Bronchial epithelial cell (primary cell): ENCODE data around the gene GUCA2B. TPM values are rescaled to one million over a fixed set of nuclear protein-coding genes. Genes with fewer than 3 reads are reported as not detected.
A peak's percentile ranks its signal among the peaks of the same experiment; 100 is the strongest.

ENCODE experiments used
- DNase-seq: peaks from one replicate; pipeline ENCODE4 v3.0.0-alpha.2; 2010; ENCODE audit warnings: low read depth
- FAIRE-seq: peaks from 2 replicates; lab custom pipeline; 2011; peaks lifted over from hg19 to GRCh38; lab: Jason Lieb, UNC
- H3K27me3 ChIP-seq: 2 replicates; pipeline ENCODE4 v1.5.1; 2011; ENCODE audit warnings: low read length; ENCODE audit not compliant: control insufficient read depth, insufficient read depth
- H3K36me3 ChIP-seq: 2 replicates; pipeline ENCODE4 v1.5.1; 2011; ENCODE audit warnings: low read length; ENCODE audit not compliant: control insufficient read depth, insufficient read depth
- H3K4me3 ChIP-seq: 2 replicates; pipeline ENCODE4 v1.5.1; 2011; ENCODE audit warnings: mild to moderate bottlenecking, low read depth, low read length, control low read depth
- total RNA-seq: library from RNA; depleted of rRNA; stranded (reverse); fragments of >200 nt; gene quantifications from 2 replicates; pipeline ENCODE4 v1.2.1, GENCODE V29; 2014
- TF ChIP-seq, protein P1 (sequence below): IDR thresholded peaks from 2 replicates; pipeline ENCODE4 v1.5.1; 2011; ENCODE audit warnings: mild to moderate bottlenecking, moderate library complexity, low read length, control low read depth, inconsistent platforms; ENCODE audit not compliant: insufficient read depth, severe bottlenecking

GUCA2B gene
- total RNA-seq, 1 donor from 2014 or later: not detected

DNA sequence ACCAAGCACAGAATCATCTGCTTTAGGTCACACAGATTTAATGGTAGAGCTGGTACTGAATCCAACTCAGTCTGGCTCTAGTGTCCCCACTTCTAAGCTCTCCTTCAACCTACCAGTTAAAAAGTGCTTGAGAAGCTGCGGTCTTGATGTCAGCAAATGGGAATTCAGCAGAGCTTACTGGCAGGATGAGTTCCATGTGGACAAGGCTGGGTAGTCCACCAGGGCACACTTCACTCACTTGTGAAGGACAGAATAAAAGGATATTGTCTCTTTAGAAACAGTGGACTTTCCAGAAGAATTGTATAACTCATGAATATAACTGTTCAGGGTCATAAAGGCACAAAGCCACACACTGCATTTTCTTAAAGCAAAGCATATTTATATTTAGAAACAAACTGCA is 35.1 kb upstream of the GUCA2B start:
- TF ChIP-seq, protein P1, sequence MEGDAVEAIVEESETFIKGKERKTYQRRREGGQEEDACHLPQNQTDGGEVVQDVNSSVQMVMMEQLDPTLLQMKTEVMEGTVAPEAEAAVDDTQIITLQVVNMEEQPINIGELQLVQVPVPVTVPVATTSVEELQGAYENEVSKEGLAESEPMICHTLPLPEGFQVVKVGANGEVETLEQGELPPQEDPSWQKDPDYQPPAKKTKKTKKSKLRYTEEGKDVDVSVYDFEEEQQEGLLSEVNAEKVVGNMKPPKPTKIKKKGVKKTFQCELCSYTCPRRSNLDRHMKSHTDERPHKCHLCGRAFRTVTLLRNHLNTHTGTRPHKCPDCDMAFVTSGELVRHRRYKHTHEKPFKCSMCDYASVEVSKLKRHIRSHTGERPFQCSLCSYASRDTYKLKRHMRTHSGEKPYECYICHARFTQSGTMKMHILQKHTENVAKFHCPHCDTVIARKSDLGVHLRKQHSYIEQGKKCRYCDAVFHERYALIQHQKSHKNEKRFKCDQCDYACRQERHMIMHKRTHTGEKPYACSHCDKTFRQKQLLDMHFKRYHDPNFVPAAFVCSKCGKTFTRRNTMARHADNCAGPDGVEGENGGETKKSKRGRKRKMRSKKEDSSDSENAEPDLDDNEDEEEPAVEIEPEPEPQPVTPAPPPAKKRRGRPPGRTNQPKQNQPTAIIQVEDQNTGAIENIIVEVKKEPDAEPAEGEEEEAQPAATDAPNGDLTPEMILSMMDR: no peak
- Histone ChIP-seq H3K36me3 (no peaks in the 10 kb centered on the region), H3K27me3 (no peaks in the 10 kb centered on the region), H3K4me3 (no peak overlapping the region)
- DNase-seq: no peak
- FAIRE-seq: no peak

DNA sequence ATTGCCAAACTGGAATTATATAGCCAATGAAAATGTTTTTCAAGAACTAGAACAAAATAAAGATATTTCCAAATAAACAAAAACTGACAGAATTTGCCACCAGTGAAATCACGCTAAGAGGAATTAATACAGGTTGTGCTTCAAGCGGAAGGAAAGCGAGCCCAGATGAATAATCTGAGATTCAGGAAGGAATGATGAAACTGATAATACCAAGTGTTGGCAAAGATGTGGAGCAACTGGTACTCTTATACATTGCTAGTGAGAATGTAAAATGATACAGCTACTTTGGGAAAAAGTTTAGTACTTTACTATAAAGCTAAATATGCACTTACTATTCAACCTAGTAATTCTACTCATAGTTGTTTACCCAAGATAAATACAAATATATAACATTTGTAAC is 30.8 kb upstream of the GUCA2B start:
- Histone ChIP-seq H3K4me3 (no peak overlapping the region), H3K27me3 (peaks cover 3% of the 10 kb centered on the region), H3K36me3 (no peaks in the 10 kb centered on the region)
- FAIRE-seq: no peak
- DNase-seq: no peak
- TF ChIP-seq, protein P1: no peak

DNA sequence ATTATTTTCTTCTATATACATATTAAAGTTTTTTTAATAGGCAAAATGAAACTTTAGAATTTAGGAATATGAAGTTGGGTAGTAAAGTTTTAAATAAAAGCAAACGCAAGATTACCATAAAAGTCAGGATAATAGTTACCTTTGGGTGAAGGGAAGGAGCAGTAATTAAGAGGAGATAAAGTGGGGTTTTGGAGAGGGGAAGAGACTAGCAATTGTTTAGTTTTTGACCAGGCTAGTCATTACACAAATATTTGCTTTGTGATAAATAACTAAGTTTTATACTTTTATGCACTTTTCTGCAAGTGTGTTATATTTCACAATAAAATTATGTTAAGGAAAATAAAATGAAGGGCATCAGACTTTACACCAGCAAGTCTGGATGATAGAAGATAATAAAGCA is 27.7 kb upstream of the GUCA2B start:
- DNase-seq: no peak
- H3K27me3 ChIP-seq: peaks cover 3% of the 10 kb centered on the region
- TF ChIP-seq, protein P1: no peak
- FAIRE-seq: no peak
- H3K36me3 ChIP-seq: no peaks in the 10 kb centered on the region
- no peak overlapping the region for H3K4me3 ChIP-seq

DNA sequence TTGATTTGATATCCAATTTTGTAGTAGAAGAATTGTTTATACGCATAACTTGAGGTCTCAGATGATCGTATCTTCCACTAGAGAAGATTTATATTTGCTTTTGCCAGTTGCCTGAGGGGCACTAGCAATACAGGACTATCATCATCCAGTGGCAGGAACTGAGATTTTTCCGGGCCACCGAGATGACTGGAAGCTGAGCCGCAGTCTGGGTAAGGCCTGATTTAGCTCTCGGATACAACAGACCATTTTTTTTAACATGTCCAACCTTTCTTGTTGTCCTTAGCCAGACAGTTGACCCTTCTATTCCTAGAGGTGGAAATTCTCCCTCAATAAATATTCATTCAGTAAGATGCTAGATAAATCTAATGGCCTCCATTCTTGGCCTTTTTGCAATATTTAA is 25.4 kb upstream of the GUCA2B start:
- DNase-seq (no peak), FAIRE-seq (no peak)
- Histone ChIP-seq H3K27me3 (peaks cover 3% of the 10 kb centered on the region), H3K4me3 (no peak overlapping the region), H3K36me3 (no peaks in the 10 kb centered on the region)
- TF ChIP-seq, protein P1: no peak

DNA sequence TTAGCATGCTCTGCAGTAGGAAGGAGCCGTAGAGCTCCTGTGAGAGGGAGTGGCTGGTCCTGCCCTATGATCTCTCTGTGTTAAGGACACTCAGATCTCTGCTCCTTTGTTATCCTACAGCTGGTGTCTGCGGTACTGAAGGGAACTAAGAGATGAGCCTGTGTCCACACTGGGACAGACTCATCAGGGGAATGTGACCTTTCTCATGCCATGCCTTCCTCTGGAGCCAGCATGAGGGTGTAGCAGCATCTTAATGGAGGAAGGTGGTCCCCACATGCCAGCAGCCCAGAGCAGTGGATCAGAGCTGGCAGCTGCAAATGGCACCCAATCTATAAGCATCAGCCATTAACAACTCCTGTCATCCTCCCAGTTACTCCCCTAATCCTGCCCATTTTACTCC is 24.7 kb upstream of the GUCA2B start:
- Histone ChIP-seq H3K36me3 (no peaks in the 10 kb centered on the region), H3K27me3 (peaks cover 3% of the 10 kb centered on the region), H3K4me3 (no peak overlapping the region)
- DNase-seq (no peak), FAIRE-seq (peak; percentile 70)
- TF ChIP-seq, protein P1: no peak

DNA sequence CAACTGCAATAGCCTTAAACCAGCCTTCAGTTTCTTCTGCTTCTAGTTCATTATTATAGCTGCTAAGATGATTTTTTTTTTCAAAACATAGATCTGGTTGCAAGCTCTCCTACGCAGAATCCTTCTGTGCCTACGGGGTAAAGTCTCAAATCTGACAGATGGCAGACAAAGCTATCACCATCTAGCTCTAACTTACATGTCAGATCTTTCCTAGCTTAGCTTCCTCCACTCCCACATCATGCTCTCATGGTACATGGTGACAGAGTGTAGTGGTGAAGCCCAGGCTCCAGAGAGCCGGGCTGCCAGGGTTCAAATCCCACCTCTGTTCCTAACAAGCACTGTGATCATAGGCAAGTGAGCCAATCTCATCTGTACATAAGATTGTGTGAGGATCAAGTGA is 24.2 kb upstream of the GUCA2B start:
- FAIRE-seq (no peak), DNase-seq (no peak)
- H3K36me3 ChIP-seq: no peaks in the 10 kb centered on the region
- H3K27me3 ChIP-seq: peaks cover 6% of the 10 kb centered on the region
- H3K4me3 ChIP-seq: no peak overlapping the region
- TF ChIP-seq, protein P1: no peak
